NCI-H2107 (cell line): Measurements from ENCODE around the gene SLC25A1.

Experiments
- DNase-seq: peaks from one replicate; lab custom pipeline; 2025; lab: John Stamatoyannopoulos, UW

SLC25A1 gene

DNA sequence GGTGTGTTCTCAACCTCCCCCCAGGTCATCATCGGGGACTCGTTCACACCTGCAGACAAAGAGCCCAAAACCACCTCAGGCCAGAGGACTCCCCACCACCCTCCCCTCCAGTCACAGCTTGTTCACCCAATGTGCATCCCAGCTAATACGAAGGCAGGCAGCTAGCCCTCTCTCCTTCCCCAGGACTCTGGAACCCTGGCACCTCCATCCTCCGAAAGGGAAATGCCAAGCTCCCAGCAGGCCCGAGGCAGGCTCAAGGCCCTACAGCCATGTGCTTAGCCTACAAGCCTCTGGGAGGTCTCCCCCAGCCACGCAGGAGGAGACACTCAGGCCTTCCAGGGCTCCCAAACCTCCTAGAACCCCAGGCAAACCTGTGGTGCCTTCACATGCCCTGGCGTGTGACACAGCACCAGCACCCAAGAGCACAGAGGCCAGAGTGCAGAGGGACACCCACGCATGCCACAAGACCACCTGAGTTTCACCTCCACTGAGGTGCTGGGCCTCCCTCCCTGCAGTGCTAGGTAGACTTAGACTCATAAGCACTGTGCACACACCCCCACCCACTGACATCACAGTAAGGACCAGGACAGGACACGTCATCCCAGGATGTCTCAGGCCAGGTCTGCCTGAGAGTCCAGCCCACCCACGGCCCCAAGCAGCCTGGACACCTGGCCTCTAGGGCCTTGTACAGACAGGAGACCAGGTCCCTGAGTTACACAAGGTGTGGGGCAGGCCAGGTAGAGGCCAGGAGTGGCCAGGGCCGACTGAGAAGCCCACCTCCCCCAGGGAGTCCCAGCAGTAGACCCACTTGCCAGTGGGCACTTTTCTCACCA is 40.9 kb downstream of the SLC25A1 start:
- no peak for DNase-seq

DNA sequence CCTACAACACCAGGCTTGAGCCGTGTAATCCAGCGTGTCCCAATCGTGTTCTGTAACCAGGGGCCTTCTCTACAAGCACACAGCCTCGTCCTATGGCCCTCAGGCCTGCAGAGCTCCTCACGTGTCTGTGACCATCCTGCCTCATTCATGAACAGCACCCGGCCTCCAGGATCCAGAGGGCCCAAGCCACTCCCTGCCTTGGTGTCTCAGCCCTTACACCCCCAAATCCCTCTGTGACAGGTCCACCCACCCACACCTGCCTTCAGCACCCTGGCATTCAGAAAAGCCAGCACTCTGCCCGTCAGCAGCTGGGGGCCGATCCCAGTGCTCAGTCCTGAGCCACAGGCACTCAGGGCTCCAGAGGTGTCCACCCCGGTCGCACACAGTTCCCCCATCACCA is 41.6 kb downstream of the SLC25A1 start:
- no peak for DNase-seq

DNA sequence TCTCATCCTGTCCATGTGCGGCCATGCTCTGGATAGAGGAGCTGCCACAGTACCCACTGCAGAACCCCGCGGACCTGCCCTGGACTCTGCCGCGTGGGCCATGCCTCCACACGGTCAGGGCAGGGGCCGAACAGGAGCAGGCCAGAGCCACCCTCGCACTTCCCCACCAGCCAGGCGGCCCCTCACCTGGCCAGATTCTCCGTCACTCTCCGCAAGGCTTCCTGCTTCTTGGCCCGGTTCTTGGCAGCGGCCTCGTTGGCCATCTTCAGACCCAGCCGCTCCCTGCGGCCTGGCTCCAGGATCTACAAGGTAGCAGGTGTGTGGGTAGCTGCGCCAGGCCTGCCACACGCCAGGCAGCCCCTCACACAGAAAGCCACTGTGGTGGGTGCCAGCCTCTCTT is 43.7 kb downstream of the SLC25A1 start:
- no peak for DNase-seq

DNA sequence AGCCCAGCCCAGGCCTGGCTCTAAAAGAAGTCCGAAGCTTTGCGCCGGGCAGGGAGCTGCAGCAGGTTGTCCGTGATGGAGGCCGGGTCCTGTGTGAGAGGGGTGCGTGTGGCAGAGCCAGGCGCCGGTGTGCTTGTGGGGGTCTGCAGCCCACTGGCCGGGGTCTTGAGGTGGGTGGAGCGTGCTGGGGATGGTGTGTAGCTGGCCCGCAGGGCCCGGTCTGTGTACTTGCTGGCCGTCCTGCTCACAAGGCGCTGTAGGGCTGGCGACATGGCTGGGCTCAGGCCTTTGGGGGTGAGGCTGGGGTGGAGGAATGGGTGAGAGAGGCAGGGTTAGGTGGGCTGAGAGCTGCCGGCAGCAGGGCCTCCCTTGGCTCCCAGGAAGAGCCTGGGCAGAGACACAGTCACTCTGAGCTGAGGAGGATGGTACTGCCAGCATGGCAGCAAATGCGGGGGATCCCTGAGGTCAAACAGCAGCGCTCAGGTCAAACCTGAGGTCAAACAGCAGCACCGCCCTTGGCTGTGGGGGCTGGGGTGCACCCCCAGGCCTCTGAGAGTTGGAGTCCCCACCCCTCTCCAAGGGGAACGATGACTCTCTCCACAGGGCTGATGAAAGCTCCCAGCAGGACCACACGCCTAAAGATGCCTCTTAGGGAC is 44.2 kb downstream of the SLC25A1 start:
- no peak for DNase-seq

DNA sequence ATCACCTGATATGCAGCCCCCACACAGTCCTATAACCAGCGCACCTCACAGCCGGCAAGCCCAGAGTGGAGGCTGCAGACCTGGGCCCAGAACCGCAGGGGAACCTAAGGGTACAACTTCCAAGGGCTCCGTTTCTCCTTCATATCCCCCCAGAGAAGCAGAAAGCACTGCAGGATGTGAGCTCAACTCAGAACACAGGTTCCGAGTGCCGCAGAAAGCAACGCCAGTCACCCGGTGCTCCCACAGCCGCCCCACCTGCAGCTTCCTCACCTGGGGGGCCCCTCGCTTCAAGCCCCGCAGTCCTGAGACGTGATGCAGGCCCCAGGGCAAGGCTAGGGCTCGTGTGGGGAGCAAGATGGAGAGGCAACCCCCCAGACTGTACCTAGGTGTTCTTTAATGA is 45.0 kb downstream of the SLC25A1 start:
- no peak for DNase-seq

GRCh38 chr22:19132693-19133400 is 45.7 kb downstream of the SLC25A1 start:
- no peak for DNase-seq

GRCh38 chr22:19132153-19132552 is 46.4 kb downstream of the SLC25A1 start:
- DNase-seq = no peak

GRCh38 chr22:19131685-19132015 is 46.9 kb downstream of the SLC25A1 start:
- no peak for DNase-seq

- DNase-seq = no peak
Measured at GRCh38 chr22:19130959-19131684, 47.4 kb downstream of the SLC25A1 start, which contains the start of gene TSSK2. TSS of gene TSSK2 (plus strand) at chr22:19131308. CDS start at chr22:19131400, 92 bp downstream.

- DNase-seq = no peak
Measured at GRCh38 chr22:19129871-19130270, 48.7 kb downstream of the SLC25A1 start.

DNA sequence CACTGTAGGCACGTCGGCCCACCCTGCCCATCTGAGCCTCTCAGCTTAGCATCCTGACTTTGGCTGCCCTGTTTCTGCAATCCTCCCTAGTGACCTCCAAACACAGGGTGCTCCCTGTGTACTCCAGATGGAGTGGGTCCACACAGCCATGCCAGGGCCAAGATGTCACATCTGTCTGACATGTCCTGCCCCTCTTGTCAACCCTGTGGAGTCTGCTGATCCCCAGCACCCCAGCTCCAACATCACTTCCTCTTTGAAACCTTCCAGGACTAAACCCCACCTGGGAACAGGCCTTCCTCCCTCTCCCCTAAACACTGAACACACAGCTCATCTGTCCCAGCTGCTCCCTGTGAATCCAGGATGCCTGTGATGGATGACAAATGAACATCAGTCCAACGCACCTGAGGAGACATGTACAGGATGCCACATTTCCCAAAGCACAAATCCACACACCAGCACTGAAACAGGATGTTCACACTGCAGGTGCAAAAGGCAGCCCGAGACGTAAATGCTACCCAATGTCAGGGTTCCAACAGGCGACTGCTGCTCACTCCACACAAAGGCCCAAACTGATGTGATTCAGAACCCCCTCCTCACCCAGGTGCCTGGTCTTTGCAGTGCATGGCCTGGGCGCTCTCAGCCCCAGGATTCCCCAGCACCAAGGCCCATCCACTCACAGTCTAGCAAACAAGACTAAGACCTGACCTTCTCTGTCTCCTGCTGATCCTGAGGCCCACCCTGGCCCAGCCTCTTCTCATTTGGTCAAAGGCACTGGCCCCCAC is 49.4 kb downstream of the SLC25A1 start:
- DNase-seq = no peak

- no peak for DNase-seq
Measured at GRCh38 chr22:19128009-19128401, 50.5 kb downstream of the SLC25A1 start.

- no peak for DNase-seq
Measured at GRCh38 chr22:19127329-19128008, 51.1 kb downstream of the SLC25A1 start.

DNA sequence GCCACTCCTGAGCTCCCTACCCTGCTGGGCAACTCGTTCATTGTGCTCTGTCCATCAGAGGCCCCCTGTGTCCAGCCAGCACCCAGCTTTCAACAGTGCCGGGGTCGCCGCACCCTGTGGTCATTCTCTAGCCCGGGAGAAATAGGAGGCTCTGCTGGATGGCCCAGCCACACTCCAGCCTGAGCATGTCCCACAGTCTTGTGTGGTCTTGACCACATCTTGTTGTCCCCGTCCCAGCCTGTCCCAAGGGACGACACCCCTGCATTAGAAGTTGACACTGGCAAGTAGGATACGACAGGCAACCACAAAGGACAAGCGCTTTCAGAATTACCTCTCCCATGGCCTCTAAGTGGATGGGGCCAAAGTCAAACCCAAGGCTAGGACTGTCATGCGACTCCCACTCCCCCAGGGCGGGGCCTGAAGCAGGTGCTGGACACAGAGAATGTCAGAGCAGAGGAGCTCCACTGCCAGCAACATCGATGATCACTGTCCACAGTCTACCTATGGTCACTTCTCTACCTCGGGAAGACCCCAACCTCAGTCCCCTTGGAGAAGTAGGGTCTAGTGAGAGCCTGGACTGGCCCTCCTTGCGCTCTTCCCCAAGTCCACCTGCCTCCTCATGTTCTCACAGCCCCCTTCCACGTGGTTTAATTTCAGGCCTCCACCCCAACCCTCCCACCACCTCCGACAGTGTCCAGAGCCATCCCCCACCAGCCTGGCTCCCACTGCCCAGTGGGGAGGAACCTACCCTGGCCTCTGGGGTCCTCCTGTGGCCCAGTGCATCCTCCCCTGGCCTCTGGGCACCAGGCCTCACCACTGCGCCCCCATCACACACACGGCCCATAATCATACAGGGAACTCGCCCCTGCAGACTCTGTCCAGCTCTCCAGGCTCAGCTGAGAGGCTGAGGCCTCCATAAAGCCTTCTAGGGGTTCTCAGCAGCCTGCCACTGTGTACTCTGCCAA is 51.9 kb downstream of the SLC25A1 start:
- DNase-seq = no peak
